Karpas-422 (cell line): Measurements from ENCODE around the gene SIGLEC5. TPM values are rescaled to one million over a fixed set of nuclear protein-coding genes. Genes with fewer than 3 reads are reported as not detected.

Experiments used
- DNase-seq: peaks from one replicate; pipeline ENCODE4 v3.0.0-alpha.2; 2015
- H2AFZ ChIP-seq: fragments of 200-600 bp; sonication (generic); 2 replicates; pipeline ENCODE4 v1.6.1; 2014; ENCODE audit warnings: antibody characterized with exemption, low read length, mixed read lengths
- H3K27ac ChIP-seq: fragments of 200-600 bp; sonication (generic); 2 replicates; pipeline ENCODE4 v1.5.1; 2014; ENCODE audit warnings: mild to moderate bottlenecking, low read length, moderate library complexity
- H3K27me3 ChIP-seq: fragments of 200-600 bp; sonication (generic); 2 replicates; pipeline ENCODE4 v1.6.1; 2014; ENCODE audit warnings: low read length, mixed read lengths
- H3K36me3 ChIP-seq: fragments of 200-600 bp; sonication (generic); 2 replicates; pipeline ENCODE4 v1.6.1; 2014; ENCODE audit warnings: low read length, mixed read lengths; ENCODE audit not compliant: insufficient read depth
- H3K4me1 ChIP-seq: fragments of 200-600 bp; sonication (generic); 2 replicates; pipeline ENCODE4 v1.6.1; 2014; ENCODE audit warnings: mild to moderate bottlenecking, low read length, mixed read lengths
- H3K4me2 ChIP-seq: fragments of 200-600 bp; sonication (generic); 2 replicates; pipeline ENCODE4 v1.6.1; 2014; ENCODE audit warnings: low read length, low read depth, mild to moderate bottlenecking; ENCODE audit not compliant: poor library complexity, severe bottlenecking
- H3K4me3 ChIP-seq: fragments of 200-600 bp; sonication (generic); 2 replicates; pipeline ENCODE4 v1.5.1; 2014; ENCODE audit warnings: mild to moderate bottlenecking, antibody characterized with exemption, low read length, mixed read lengths
- H3K79me2 ChIP-seq: fragments of 200-600 bp; sonication (generic); 2 replicates; pipeline ENCODE4 v1.6.1; 2014; ENCODE audit warnings: mild to moderate bottlenecking, low read length, mixed read lengths
- H3K9ac ChIP-seq: fragments of 200-600 bp; sonication (generic); 2 replicates; pipeline ENCODE4 v1.6.0; 2014; ENCODE audit warnings: low read length
- H3K9me2 ChIP-seq: fragments of 200-600 bp; sonication (generic), shearing (Covaris generic); replicated peaks from 2 replicates; pipeline ENCODE4 v1.6.0; 2014; ENCODE audit warnings: mild to moderate bottlenecking, low read length, moderate library complexity; ENCODE audit not compliant: insufficient read depth
- H3K9me3 ChIP-seq: fragments of 300-700, 200-600 bp; sonication (generic); 2 replicates; pipeline ENCODE4 v1.6.1; 2014; ENCODE audit warnings: low read length, mixed read lengths
- H4K20me1 ChIP-seq: fragments of 200-600 bp; sonication (generic); 2 replicates; pipeline ENCODE4 v1.6.1; 2014; ENCODE audit warnings: mild to moderate bottlenecking, antibody characterized with exemption, low read length, low read depth; ENCODE audit not compliant: insufficient read depth
- total RNA-seq: library from RNA; depleted of rRNA; stranded (reverse); fragments of >200 nt; shearing (Covaris generic); gene quantifications from 2 replicates; pipeline ENCODE4 v1.2.3, GENCODE V29; 2014; ENCODE audit warnings: low replicate concordance

Gene SIGLEC5
- total RNA-seq, 1 experiment from 2014 or later: not detected

GRCh38 chr19:51640386-51640785 lies 10.2 kb upstream of the SIGLEC5 start:
- Histone ChIP-seq H3K79me2 (no peaks in the 10 kb centered on the region), H3K4me3 (no peak overlapping the region), H3K9me2 (no peaks in the 10 kb centered on the region), H3K9ac (no peak overlapping the region), H3K27me3 (peaks cover 3% of the 10 kb centered on the region; the same call in 1 of the 2 replicates), H3K4me2 (no peak overlapping the region), H4K20me1 (no peaks in the 10 kb centered on the region), H3K27ac (no peak overlapping the region), H3K9me3 (peaks cover 7% of the 10 kb centered on the region), H3K4me1 (no peaks in the 10 kb centered on the region), H3K36me3 (no peaks in the 10 kb centered on the region), H2AFZ (no peak overlapping the region)
- DNase-seq: no peak

- H3K79me2 ChIP-seq: no peaks in the 10 kb centered on the region
- H3K4me1 ChIP-seq: no peaks in the 10 kb centered on the region
- H3K36me3 ChIP-seq: no peaks in the 10 kb centered on the region
- peaks cover 3% of the 10 kb centered on the region; the same call in 1 of the 2 replicates for H3K27me3 ChIP-seq
- H3K4me3 ChIP-seq: no peak overlapping the region
- no peaks in the 10 kb centered on the region for H3K9me2 ChIP-seq
- no peak overlapping the region for H3K9ac ChIP-seq
- H2AFZ ChIP-seq: no peak overlapping the region
- H3K4me2 ChIP-seq: no peak overlapping the region
- H3K9me3 ChIP-seq: peaks cover 7% of the 10 kb centered on the region
- H4K20me1 ChIP-seq: no peaks in the 10 kb centered on the region
- DNase-seq: no peak
- H3K27ac ChIP-seq: no peak overlapping the region
Measured at GRCh38 chr19:51639916-51640315, 9.7 kb upstream of the SIGLEC5 start.

- H3K27me3 ChIP-seq: peaks cover 3% of the 10 kb centered on the region; the same call in 1 of the 2 replicates
- no peak overlapping the region for H3K4me2 ChIP-seq
- peaks cover 7% of the 10 kb centered on the region for H3K9me3 ChIP-seq
- H4K20me1 ChIP-seq: no peaks in the 10 kb centered on the region
- H3K4me3 ChIP-seq: no peak overlapping the region
- H3K9ac ChIP-seq: no peak overlapping the region
- H3K27ac ChIP-seq: no peak overlapping the region
- no peaks in the 10 kb centered on the region for H3K9me2 ChIP-seq
- H3K4me1 ChIP-seq: no peaks in the 10 kb centered on the region
- no peak overlapping the region for H2AFZ ChIP-seq
- no peaks in the 10 kb centered on the region for H3K36me3 ChIP-seq
- peak; percentile 79 for DNase-seq
- H3K79me2 ChIP-seq: no peaks in the 10 kb centered on the region
Measured at GRCh38 chr19:51637362-51637978, 7.3 kb upstream of the SIGLEC5 start.

GRCh38 chr19:51632126-51632525 lies 1.9 kb upstream of the SIGLEC5 start:
- H4K20me1 ChIP-seq: no peaks in the 10 kb centered on the region
- no peak overlapping the region for H2AFZ ChIP-seq
- no peak overlapping the region for H3K9ac ChIP-seq
- no peaks in the 10 kb centered on the region for H3K9me2 ChIP-seq
- no peaks in the 10 kb centered on the region for H3K27me3 ChIP-seq
- no peak overlapping the region for H3K4me2 ChIP-seq
- peaks cover 5% of the 10 kb centered on the region for H3K9me3 ChIP-seq
- no peak overlapping the region for H3K27ac ChIP-seq
- no peaks in the 10 kb centered on the region for H3K4me1 ChIP-seq
- no peaks in the 10 kb centered on the region for H3K36me3 ChIP-seq
- DNase-seq: no peak
- H3K4me3 ChIP-seq: no peak overlapping the region
- no peaks in the 10 kb centered on the region for H3K79me2 ChIP-seq

- Histone ChIP-seq H3K4me2 (no peak overlapping the region), H2AFZ (no peak overlapping the region), H3K36me3 (no peaks in the 10 kb centered on the region), H3K4me1 (no peaks in the 10 kb centered on the region), H3K9me3 (no peaks in the 10 kb centered on the region), H3K27me3 (no peaks in the 10 kb centered on the region), H3K79me2 (no peaks in the 10 kb centered on the region), H3K9me2 (no peaks in the 10 kb centered on the region), H3K27ac (no peak overlapping the region), H4K20me1 (no peaks in the 10 kb centered on the region), H3K9ac (no peak overlapping the region), H3K4me3 (no peak overlapping the region)
- no peak for DNase-seq
Measured at GRCh38 chr19:51628153-51628939, 1.9 kb downstream of the SIGLEC5 start.

- no peaks in the 10 kb centered on the region for H3K27me3 ChIP-seq
- no peak overlapping the region for H3K27ac ChIP-seq
- H3K4me3 ChIP-seq: no peak overlapping the region
- H3K79me2 ChIP-seq: no peaks in the 10 kb centered on the region
- H3K9me2 ChIP-seq: no peaks in the 10 kb centered on the region
- no peak overlapping the region for H3K9ac ChIP-seq
- no peaks in the 10 kb centered on the region for H4K20me1 ChIP-seq
- H3K4me1 ChIP-seq: no peaks in the 10 kb centered on the region
- H3K9me3 ChIP-seq: no peaks in the 10 kb centered on the region
- H3K36me3 ChIP-seq: no peaks in the 10 kb centered on the region
- no peak overlapping the region for H3K4me2 ChIP-seq
- H2AFZ ChIP-seq: no peak overlapping the region
- DNase-seq: no peak
Measured at GRCh38 chr19:51627491-51628138, 2.6 kb downstream of the SIGLEC5 start.

GRCh38 chr19:51626675-51627074 lies 3.5 kb downstream of the SIGLEC5 start:
- H3K79me2 ChIP-seq: no peaks in the 10 kb centered on the region
- no peak overlapping the region for H2AFZ ChIP-seq
- no peaks in the 10 kb centered on the region for H3K27me3 ChIP-seq
- H3K4me2 ChIP-seq: no peak overlapping the region
- H3K36me3 ChIP-seq: no peaks in the 10 kb centered on the region
- no peaks in the 10 kb centered on the region for H3K4me1 ChIP-seq
- no peaks in the 10 kb centered on the region for H3K9me3 ChIP-seq
- no peak for DNase-seq
- H3K9ac ChIP-seq: no peak overlapping the region
- no peaks in the 10 kb centered on the region for H4K20me1 ChIP-seq
- no peak overlapping the region for H3K27ac ChIP-seq
- no peaks in the 10 kb centered on the region for H3K9me2 ChIP-seq
- H3K4me3 ChIP-seq: no peak overlapping the region

- peaks cover 5% of the 10 kb centered on the region for H3K4me1 ChIP-seq
- no peaks in the 10 kb centered on the region for H3K9me2 ChIP-seq
- no peak overlapping the region for H3K4me3 ChIP-seq
- no peaks in the 10 kb centered on the region for H3K27me3 ChIP-seq
- no peaks in the 10 kb centered on the region for H4K20me1 ChIP-seq
- H3K79me2 ChIP-seq: no peaks in the 10 kb centered on the region
- no peak overlapping the region for H3K9ac ChIP-seq
- H3K9me3 ChIP-seq: no peaks in the 10 kb centered on the region
- H3K4me2 ChIP-seq: no peak overlapping the region
- H2AFZ ChIP-seq: no peak overlapping the region
- no peaks in the 10 kb centered on the region for H3K36me3 ChIP-seq
- peak; percentile 51 for DNase-seq
- no peak overlapping the region for H3K27ac ChIP-seq
Measured at GRCh38 chr19:51621178-51621577, 9.0 kb downstream of the SIGLEC5 start.
